ENCODE results near the gene PRTFDC1. TPM values are rescaled to one million over a fixed set of nuclear protein-coding genes. Genes with fewer than 3 reads are reported as not detected.

Gene PRTFDC1
- total RNA-seq, 1 donor from 2014 or later = 1.0 TPM

DNA sequence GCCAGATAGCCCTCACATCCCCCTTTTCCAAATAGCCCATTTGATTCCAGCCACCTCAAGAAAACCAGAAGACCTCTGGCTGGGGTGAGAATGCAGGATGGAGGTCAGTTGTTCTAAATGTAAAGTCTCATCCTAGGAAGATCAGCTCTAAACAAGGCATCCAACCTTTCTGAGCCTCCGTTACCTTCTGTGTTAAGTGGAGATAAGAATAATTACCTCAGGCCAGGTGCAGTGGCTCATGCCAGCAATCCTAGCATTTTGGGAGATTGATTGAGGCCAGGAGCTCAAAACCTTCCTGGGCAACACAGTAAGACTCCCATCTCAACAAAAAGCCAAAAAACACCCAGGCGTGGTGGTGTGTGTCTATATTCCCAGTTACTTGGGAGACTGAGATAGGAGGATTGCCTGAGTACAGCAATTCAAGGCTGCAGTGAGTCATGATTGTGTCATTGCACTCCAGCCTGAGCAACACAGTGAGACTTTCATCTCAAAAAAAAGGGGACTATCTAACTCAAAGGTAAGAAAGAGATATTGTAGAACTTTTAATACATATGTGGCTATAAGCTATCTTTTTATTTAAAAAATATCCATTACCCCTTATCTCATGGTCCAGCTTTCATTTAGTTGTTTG lies 43.5 kb downstream of the PRTFDC1 start:
- intact Hi-C loops (cut with micrococcal nuclease) = no loop called here

DNA sequence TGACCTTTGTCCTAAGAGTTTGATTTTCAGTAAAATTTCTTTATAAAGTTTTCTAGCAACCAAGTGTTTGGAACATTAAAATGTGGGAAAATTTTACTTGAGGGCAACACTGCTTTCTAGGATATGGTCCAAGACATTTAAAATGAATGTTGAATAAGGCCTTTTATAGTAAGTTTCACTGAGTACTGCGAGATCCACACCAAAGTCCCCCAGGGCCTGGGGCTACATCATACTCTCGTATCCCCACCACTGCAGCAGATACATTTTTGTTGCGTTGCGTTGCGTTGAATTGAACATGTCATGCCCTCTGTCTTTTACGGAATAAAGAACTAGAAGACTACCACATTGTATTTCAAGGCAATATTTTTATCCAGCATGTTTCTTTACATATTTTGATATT lies 44.5 kb downstream of the PRTFDC1 start:
- intact Hi-C loops (cut with micrococcal nuclease) = no loop called here

DNA sequence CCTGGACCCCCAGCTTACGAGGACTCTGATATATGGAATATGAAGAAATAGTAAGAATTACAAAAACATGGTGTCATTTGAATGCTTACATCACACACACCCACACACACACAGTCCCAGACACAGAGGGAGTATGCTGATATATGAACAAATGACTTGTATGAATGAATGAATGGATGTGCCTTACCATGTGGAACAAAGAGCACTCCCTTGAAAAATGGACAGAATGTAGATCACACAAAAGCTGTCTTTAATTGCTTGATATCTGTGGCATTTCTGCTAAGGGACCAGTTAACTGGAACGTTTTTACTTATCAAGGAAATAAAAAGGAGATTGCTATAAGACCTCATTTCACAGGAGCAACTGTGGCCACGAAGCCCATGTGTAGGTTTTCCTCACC lies 46.0 kb downstream of the PRTFDC1 start:
- intact Hi-C loops (cut with micrococcal nuclease) = no loop called here

DNA sequence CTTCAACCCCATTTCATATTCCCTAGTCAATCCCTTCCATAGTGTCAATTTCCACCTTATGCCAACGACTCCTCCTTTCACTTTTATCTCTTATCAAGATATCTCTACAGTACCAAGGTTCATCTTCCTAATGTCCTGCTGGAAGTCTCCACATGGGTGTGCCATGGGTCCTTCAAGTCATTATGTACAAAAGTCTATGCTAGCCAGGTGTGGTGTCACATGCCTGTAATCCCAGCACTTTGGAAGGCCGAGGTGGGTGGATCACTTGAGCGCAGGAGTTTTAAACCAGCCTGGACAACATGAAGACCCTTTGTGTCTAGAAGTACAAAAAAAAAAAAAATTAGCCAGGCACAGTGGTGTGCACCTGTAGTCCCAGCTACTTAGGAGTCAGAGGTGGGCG lies 47.6 kb downstream of the PRTFDC1 start:
- intact Hi-C loops (cut with micrococcal nuclease) = no loop called here

DNA sequence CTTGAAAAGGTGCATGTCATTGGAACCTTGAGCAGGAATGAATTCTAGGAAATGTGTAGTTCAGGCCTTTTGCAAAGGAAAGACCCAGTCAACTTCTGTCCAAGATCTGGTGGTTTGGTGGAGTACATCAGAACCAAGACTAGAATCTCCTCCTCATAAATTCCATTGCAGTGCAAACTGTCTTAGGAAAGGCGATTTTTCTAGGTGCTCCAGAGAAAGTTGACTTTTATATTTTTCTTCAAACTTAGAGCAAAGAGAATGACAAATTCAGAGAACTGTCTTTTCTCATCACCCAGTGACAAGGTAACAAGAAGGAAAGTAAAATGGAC lies 50.0 kb downstream of the PRTFDC1 start:
- intact Hi-C loops (cut with micrococcal nuclease) = no loop called here

DNA sequence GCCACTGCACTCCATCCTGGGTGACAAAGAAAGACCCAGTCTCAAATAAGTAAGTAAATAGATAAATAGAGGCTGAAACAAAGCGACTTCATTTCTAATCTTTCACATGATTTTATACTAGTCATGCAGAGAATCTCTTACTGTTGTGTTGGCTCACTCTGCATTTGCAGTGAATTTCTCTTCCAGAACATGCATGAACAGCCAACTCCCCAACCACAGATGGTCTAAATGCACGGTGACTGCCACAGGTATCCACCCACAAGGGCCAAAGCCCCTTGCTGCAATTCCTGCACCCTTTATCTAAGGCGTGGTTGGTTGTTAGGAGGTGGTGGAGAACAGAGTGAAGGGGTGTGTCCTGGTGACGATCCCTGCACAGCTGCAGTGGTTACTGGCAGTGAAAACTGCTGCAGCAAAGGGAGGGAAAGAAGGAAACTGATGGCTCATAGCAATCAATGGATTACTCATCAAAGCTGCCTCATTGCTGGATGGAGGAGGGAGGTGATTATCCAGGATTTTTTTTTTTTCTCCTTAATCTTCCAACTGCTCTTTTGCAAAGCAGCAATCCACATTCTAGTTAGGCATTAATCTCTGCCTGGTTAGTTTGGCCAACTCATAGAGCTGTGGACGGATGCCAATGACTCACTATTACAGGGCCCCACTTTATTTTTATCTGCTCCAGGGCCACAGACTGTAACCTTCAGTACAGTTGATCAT lies 50.6 kb downstream of the PRTFDC1 start:
- intact Hi-C loops (cut with micrococcal nuclease) = no loop called here

DNA sequence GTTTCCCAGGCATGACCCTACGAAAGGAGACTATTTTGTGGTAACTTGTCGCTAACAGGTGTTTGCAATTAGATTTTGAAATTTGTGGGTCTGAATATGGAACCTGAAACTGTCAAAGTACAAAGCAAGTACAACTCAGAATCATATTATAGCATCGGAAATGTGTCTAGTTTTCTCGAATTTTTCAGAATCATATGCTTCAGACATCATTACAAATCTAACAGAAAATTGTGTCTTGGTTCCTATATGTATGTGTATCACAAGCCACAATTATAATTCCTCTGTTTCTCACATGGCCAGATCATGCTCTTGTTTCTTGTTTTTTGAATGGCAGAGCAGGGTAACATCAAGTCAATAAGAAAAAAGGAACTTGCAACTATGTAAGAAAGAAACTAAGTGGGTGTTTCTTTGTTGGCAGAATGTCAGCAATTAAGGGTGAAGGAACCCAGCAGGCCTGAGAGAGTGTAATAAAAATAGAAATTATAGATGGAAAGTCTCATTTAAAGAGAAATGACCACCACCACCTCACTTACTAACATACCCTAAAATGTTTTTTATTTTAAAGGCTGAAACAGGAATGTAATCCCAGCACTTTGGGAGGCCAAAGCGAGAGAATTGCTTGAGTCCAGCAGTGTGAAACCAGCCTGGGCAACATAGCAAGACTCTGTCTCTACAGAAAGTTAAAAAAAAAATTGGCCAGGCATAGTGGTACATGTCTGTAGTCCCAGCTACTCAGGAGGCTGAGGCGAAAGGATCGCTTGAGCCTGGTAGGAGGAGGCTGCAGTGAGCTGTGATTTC lies 51.3 kb downstream of the PRTFDC1 start:
- intact Hi-C loops (cut with micrococcal nuclease) = no loop called here

DNA sequence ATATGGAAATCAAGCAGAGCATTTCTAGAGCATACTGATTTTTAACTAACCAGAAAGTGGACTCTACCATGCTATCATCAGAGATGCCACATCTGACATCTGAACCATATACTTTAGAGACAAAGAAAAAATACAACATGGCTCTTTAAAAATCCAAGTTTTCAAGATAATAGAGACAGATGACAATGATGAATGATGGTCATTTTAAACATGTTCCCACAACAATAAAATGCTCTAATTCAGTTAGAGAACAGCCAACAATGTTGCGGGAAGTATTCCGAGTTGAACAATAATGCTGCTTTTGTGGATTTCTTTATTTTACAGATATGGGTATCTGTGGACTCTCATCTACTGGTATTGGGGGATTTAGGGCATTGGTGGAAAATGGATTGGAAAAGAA lies 52.8 kb downstream of the PRTFDC1 start:
- intact Hi-C loops (cut with micrococcal nuclease) = no loop called here

DNA sequence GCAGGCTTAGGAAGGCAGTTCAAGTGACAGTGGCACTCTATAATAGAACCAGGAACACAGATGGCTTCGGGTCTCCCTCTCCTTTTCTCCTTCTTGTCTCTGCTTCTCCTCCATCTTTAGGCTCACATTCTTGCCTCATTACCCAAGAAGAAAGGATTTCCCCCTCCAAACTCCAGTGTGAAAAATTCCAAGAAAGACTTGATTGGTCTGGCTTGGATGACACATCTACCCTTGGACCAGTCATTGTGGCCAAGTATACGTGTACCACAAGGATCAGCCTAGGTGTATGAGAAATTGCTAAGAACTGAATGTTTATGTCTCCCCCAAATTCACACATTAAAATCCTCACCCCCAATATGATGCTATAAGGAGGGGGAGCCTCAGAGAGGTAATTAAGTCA lies 53.9 kb downstream of the PRTFDC1 start:
- intact Hi-C loops (cut with micrococcal nuclease) = no loop called here

DNA sequence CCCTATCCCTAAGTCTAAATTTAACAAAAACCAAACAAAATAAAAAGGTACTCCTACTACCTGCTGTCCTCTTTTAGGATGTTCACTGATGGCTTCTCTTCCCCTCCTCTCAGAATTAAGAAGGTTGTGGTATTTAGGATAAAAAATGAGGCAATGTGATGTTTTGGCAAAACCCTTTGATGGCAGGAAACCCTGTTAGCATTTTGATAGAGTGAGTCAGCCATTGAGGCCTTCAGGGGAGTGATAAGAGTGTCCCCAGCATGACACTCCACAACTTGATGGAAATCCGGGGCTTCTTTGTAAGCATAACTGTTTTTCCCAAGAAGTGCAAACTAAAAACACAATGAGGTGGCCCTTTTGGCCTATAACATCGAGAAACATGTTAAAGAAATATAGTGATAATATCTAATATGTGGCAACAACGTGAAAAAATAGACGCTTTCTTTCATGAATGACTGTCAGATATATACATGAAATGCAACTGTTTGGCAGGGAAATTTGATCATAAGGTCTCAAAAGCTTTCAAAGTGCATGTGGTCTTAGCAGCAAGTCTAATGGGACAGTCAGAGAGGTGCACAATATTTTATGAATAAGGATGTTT lies 55.0 kb downstream of the PRTFDC1 start:
- intact Hi-C loops (cut with micrococcal nuclease) = no loop called here

DNA sequence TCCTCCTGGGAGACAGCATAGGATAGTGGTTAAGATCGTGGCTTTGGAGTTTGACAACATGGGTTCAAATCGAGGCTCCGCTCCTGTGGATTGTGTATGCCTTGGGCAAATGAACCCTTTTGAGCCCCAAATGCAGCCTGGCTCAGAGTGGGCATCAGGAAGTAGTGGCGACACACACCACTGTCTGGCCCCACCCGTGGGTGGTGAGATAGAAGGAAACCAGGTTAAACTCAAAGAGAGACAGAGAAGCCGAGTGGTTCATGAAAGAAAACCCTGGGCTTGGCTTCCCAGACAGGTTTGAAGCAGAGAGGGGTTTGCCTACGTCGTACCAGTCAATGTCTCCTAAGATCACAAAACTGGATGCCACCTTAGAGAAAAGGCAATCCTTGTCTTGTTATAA lies 57.7 kb downstream of the PRTFDC1 start:
- intact Hi-C loops (cut with micrococcal nuclease) = no loop called here

DNA sequence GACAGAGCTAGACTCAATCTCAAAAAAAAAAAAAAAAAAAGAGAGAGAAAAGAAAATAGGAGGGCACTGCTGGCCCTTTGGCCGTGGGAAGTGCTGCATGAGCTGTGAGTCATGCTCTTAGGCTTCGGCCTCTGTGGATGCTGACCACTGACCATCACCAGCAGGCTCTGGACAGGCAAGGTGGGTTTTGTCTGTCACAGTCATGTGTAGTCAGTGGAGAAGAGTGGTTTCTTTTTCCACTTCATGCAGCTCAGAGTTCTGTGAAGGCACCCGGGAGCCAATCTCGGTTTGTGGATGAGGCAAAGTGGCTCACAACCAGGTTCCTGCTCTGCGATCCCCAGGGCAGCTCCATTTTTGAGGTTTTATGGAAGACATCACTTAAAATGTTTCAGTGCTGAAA lies 58.1 kb downstream of the PRTFDC1 start:
- intact Hi-C loops (cut with micrococcal nuclease) = no loop called here

DNA sequence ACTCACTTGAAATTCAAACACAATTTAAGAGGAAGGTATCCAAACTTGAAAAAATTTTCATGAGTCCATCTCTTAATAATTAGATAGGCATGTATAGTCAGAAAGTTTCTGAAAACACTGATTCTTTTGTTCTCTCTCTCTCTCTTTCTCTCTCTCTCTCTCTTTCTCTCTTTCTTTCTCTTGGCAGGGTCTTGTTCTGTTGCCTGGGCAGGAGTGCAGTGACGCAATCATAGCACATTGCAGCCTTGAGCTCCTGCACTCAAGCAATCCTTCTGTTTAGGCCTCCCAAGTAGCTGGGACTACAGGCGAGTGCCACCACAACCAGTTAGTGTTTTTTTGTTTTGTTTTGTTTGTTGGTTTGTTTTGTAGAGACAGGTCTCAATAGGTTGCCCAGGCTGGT lies 59.3 kb downstream of the PRTFDC1 start:
- intact Hi-C loops (cut with micrococcal nuclease) = no loop called here

DNA sequence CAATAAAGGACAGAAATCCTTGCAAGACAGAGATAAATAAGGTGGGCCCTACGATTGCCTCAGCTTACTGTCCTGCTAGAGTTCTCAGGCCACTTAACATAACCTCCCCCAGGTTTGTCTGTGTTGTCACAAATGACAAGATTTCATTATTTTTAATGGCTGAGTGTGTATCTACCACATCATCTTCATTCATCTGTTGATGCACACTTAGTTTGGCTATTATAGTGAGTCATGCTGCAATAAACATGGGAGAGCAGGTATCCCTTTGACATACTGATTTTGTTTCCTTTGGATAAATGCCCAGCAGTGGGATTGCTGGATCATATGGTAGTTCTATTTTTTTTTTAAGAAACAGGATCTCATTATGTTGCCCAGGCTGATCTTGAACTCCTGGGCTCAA lies 60.6 kb downstream of the PRTFDC1 start:
- intact Hi-C loops (cut with micrococcal nuclease) = no loop called here

DNA sequence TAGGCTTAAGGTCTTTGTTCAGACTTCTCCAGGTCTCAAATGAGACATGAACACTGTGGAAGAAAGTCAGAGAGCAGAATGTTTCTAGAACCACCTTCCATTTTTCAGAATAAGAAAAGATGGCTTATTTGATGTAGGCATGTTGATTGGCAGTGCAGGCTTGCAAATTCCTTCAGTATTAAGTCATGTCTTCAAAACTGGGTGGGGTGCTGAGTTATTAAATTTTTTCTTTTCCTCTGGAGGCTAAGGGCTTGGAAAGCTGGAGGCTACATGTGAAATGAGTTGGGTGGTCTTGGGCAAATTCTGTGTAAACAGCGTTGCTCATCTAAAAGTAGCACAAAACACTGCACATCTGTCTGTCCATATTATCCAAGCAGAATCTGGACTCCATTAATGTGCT lies 62.8 kb downstream of the PRTFDC1 start:
- intact Hi-C loops (cut with micrococcal nuclease) = no loop called here

DNA sequence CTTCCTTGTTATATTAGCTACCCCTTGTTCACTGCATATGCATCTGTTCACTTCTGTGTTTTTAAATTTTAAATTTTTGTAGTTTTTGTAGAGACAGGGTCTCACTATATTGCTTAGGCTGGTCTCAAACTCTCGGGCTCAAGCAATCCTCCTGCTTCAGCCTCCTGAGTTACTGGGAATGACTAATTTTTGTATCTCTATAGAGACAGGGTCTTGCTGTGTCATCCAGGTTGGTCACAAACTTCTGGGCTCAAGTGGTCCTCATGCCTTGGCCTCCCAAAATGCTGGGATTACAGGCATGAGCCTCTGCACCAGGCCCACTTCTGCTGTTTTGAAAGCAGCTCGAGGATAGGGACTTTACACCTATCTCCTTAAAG lies 64.6 kb downstream of the PRTFDC1 start:
- intact Hi-C loops (cut with micrococcal nuclease) = loop anchor here (1.0 to 2.0 kb wide), 5 partner anchors 23 to 165 kb away; partner anchors contain the start of genes ARHGAP21, ENKUR and THNSL1

DNA sequence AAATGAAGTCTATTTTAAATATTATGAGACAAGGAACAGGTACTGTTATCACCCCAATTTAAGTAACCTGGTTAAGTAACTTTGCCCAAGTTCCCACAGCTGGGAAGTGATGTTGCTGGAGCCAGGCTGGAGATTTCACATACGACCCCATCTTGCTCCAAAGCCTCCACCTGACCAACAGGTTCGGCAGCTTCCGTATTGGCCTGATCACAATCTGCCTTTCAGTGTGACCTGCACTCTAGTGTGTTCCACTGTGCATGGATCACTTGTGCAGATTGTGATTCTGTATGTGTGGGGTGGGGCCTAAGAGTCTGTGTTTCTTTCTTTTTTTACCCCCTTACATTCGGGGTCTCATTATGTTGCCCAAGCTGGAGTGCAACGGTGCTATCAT lies 66.1 kb downstream of the PRTFDC1 start:
- intact Hi-C loops (cut with micrococcal nuclease) = loop anchor here (2.0 kb wide), 2 partner anchors 21 to 61 kb away; no protein-coding TSS in a partner anchor

DNA sequence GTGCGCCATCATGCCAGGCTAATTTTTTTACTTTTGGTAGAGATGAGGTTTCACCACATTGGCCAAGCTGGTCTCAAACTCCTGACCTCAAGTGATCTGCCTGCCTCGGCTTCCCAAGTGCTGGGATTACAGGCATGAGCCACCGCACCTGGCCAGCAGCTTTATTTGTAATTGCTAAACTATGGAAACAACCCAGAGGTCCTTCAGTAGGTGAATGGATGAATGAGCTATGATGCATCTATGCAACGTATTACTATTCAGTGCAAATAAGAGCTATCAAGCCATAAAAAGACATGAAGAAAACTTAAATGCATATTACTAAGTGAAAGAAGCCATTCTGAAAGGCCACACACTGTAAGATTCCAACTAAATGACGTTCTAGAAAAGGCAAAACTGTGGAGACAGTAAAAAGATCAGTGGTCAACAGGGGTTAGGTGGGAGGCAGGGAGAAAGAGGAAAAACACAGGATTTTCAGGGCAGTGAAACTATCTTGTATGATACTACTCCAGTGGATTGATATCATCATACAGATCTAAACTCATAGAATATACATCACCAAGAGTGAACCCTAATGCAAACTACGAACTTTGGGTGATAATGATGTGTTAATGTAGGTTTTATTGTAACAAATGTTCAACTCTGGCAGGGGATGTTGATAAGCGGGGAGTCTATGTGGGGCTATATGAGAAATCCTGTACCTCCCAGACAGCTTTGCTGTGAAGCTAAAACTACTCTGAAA lies 66.7 kb downstream of the PRTFDC1 start:
- intact Hi-C loops (cut with micrococcal nuclease) = loop anchor here (2.0 kb wide), 2 partner anchors 21 to 61 kb away; no protein-coding TSS in a partner anchor

DNA sequence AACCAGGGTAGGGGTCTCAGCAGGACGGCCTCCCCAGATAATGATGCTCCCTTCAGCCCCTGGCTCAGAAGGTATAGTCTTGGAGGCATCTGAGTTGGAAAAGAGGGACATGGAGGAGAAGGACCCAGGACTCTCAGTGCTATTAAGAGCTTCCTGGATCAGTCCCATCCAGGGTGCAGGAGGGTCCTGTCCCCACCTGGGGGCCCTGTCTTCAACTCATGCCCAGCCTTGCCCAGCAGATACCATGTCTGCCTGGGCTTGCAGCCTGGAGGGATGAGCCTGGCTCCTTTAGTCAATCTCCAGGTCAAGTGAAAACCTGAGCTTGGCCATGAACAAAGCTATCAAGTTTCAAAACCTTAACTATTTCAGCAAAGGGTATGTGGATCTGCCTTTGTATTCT lies 67.6 kb downstream of the PRTFDC1 start:
- intact Hi-C loops (cut with micrococcal nuclease) = no loop called here

DNA sequence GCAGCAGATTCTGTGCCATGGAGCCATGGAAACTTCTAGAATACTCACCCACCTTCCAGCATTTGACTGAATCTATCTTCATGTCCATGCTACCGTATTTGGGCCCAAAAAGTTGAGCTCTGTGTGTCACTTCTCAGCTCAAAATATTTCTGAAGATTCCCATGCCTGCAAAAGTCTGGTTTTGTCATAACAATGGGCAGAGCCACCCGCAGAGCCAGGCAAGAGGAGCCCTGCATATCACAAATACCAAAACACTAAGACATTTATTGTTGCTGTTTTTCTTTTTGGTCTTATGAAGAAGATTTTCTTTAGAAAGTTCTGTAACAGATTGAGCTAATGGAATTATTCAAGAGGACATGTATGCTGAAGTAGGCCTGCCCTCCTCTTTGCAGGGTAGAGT lies 68.1 kb downstream of the PRTFDC1 start:
- intact Hi-C loops (cut with micrococcal nuclease) = no loop called here

DNA sequence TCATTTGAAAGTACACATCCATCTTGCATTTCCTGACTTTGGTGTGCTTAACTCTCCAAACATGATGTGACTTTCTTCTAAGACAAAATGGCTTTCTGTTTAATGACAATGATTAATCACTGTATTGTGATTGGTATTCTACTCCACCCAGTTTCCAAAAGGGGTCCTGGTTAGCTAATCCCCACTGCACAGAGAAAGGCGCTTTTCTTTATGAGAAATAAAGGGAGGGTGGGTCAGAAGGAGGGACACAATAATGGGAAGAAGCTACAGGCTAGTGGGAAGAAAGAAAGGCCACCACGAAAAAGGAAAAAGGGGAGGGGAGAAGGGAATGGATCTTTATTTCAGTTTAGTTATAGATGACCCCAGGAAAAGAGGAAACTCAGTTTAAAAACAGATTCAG lies 69.2 kb downstream of the PRTFDC1 start:
- intact Hi-C loops (cut with micrococcal nuclease) = no loop called here

Measured in T-helper 1 cell treated with Interleukin-12 subunit alpha and Interleukin-12 subunit beta and Interleukin-4 antibody, amounts not matched to agents 30 ng/mL and 1 ng/mL, for 36 hours (primary cell).